Suprapubic skin (tissue), 3 donors: ENCODE data around the gene LSM14A.

Experiments used
- CTCF ChIP-seq, 2 donors: fragments of 200-600 bp in 1 of 2; fragments of 450-650 bp in 1 of 2; sonication (generic) in 1 of 2; IDR thresholded peaks; one replicate each; pipeline ENCODE4 v1.5.1; 2016 to 2019; ENCODE audit warnings: antibody characterized with exemption in 2 of 2, mild to moderate bottlenecking in 1 of 2, moderate library complexity in 1 of 2
- POLR2AphosphoS5 ChIP-seq, 3 donors: sonication (generic); formaldehyde crosslinking; IDR thresholded peaks; one replicate each; pipeline ENCODE4 v1.6.1; 2017; ENCODE audit warnings: antibody characterized with exemption in 3 of 3

GRCh38 chr19:34248941-34249340, 76.6 kb downstream of the LSM14A start:
- TF ChIP-seq CTCF (IDR thresholded peaks at IDR 0.05), result no peak
- TF ChIP-seq POLR2AphosphoS5 (IDR thresholded peaks at IDR 0.05), result no peak
